Measurements from ENCODE around the gene MLXIPL. TPM values are rescaled to one million over a fixed set of nuclear protein-coding genes. Genes with fewer than 3 reads are reported as not detected.

MLXIPL gene
- total RNA-seq, 2 experiments from 2014 or later = not detected

- Histone ChIP-seq H3K4me3 (ENCODE audit: low read depth, low read length, poor library complexity, severe bottlenecking) (no peak overlapping the region), H2AFZ (ENCODE audit: low read length) (no peak overlapping the region), H3K36me3 (ENCODE audit: insufficient read depth, low read length) (no peaks in the 10 kb centered on the region), H3K27ac (ENCODE audit: low read depth, low read length, poor library complexity, severe bottlenecking) (no peak overlapping the region), H3K79me2 (ENCODE audit: insufficient read depth, low read depth, low read length) (no peaks in the 10 kb centered on the region), H3K9me2 (ENCODE audit: insufficient read depth, low read length) (no peaks in the 10 kb centered on the region), H3K9me3 (ENCODE audit: low read length) (no peaks in the 10 kb centered on the region), H3K4me2 (ENCODE audit: low read length) (no peak overlapping the region), H4K20me1 (ENCODE audit: insufficient read depth, low read length) (no peaks in the 10 kb centered on the region), H3K4me1 (ENCODE audit: insufficient read depth, low read length, poor library complexity, severe bottlenecking) (no peaks in the 10 kb centered on the region)
- no TSS peak for BruUV-seq (replicated peaks)
- TF ChIP-seq EZH2phosphoT487 (IDR thresholded peaks at IDR 0.05; ENCODE audit: borderline replicate concordance, low read depth, low read length) = no peak
- no peak for TF ChIP-seq CTCF (conservative IDR thresholded peaks at IDR 0.05; ENCODE audit: low read length)
- intact Hi-C loops (cut with micrococcal nuclease; ENCODE audit: unreplicated experiment) = no loop called here
- DNase-seq (ENCODE audit: low spot score) = no peak
- ChIA-PET CTCF (ENCODE audit: unreplicated experiment) (interaction anchor here (1.1 kb wide), 1 partner anchor 122 kb away, joined by 5 read pairs; no protein-coding TSS in a partner anchor), POLR2A (no interaction called here)
These were observed 21.3 kb downstream of the MLXIPL start for GRCh38 chr7:73602721-73603651.

GRCh38 chr7:73599916-73600315 is 24.4 kb downstream of the MLXIPL start:
- Histone ChIP-seq H3K27ac (ENCODE audit: low read depth, low read length, poor library complexity, severe bottlenecking) (no peak overlapping the region), H3K4me3 (ENCODE audit: low read depth, low read length, poor library complexity, severe bottlenecking) (no peak overlapping the region), H3K4me1 (ENCODE audit: insufficient read depth, low read length, poor library complexity, severe bottlenecking) (no peaks in the 10 kb centered on the region), H3K9me3 (ENCODE audit: low read length) (no peaks in the 10 kb centered on the region), H3K9me2 (ENCODE audit: insufficient read depth, low read length) (no peaks in the 10 kb centered on the region), H2AFZ (ENCODE audit: low read length) (no peak overlapping the region), H3K79me2 (ENCODE audit: insufficient read depth, low read depth, low read length) (no peaks in the 10 kb centered on the region), H4K20me1 (ENCODE audit: insufficient read depth, low read length) (no peaks in the 10 kb centered on the region), H3K36me3 (ENCODE audit: insufficient read depth, low read length) (no peaks in the 10 kb centered on the region), H3K4me2 (ENCODE audit: low read length) (no peak overlapping the region)
- intact Hi-C loops (cut with micrococcal nuclease; ENCODE audit: unreplicated experiment) = no loop called here
- BruUV-seq (replicated peaks) = no TSS peak
- ChIA-PET POLR2A (interaction anchor here (1.3 kb wide), 1 partner anchor 77 kb away, joined by 3 read pairs; the partner anchor contains the start of gene BAZ1B), CTCF (ENCODE audit: unreplicated experiment) (no interaction called here)
- no peak for DNase-seq (ENCODE audit: low spot score)
- TF ChIP-seq CTCF (conservative IDR thresholded peaks at IDR 0.05; ENCODE audit: low read length) = no peak
- TF ChIP-seq EZH2phosphoT487 (IDR thresholded peaks at IDR 0.05; ENCODE audit: borderline replicate concordance, low read depth, low read length) = no peak
